Body of pancreas (tissue), 4 donors: ENCODE measurements around the gene FBXO31. TPM values are rescaled to one million over a fixed set of nuclear protein-coding genes. Genes with fewer than 3 reads are reported as not detected.

Experiments used
- ATAC-seq: fragments of 150-250 bp; one replicate; pipeline ENCODE4 v1.9.1; 2016
- DNase-seq, 4 donors: peaks; one replicate each; pipeline ENCODE4 v3.0.0-alpha.2; 2019
- H3K27ac ChIP-seq, 4 donors: fragments of 200-600 bp; sonication (generic); 1 replicate in 3 of 4; 2 replicates in 1 of 4; pipeline versions ENCODE4 v1.5.1 to v1.6.1; 2016 to 2019; ENCODE audit warnings: mild to moderate bottlenecking in 1 of 4, mixed read lengths in 1 of 4, moderate library complexity in 1 of 4
- H3K27me3 ChIP-seq, 2 donors: fragments of 200-600 bp; sonication (generic); one replicate each; pipeline ENCODE4 v1.6.0; 2016; ENCODE audit warnings: mild to moderate bottlenecking in 1 of 2
- H3K36me3 ChIP-seq, 2 donors: fragments of 200-600 bp; sonication (generic); replicated peaks in 1 of 2; 2 replicates each; pipeline ENCODE4 v1.5.1; 2016; ENCODE audit warnings: low read depth in 2 of 2; ENCODE audit not compliant: insufficient read depth in 1 of 2
- H3K4me1 ChIP-seq: fragments of 200-600 bp; sonication (generic); one replicate; pipeline ENCODE4 v1.6.0; 2016
- H3K4me3 ChIP-seq, 2 donors: fragments of 200-600 bp; sonication (generic); 1 replicate in 1 of 2; 2 replicates in 1 of 2; pipeline ENCODE4 v1.5.1; 2016 to 2019
- H3K9me3 ChIP-seq, 3 donors: fragments of 200-600 bp; sonication (generic); 1 replicate in 2 of 3; 2 replicates in 1 of 3; pipeline ENCODE4 v1.5.1; 2016
- POLR2A ChIP-seq, 3 donors: fragments of 450-650 bp; IDR thresholded peaks; one replicate each; pipeline ENCODE4 v1.6.1; 2016; ENCODE audit warnings: antibody characterized with exemption in 3 of 3, mild to moderate bottlenecking in 2 of 3
- WGBS, 2 donors: methylation state at CpG; one replicate each; pipeline ENCODE4 v1.1.5; 2017; 5-methylcytosine and 5-hydroxymethylcytosine counted together
- intact Hi-C: fragments of 100-400 bp; cut with DNase I; formaldehyde crosslinking; loops from one replicate; pipeline ENCODE4 v1.15.1; 2023
- total RNA-seq, 2 donors: library from RNA; depleted of rRNA; stranded (reverse); fragments of >200 nt; gene quantifications; one replicate each; pipeline ENCODE4 v1.1.0, GENCODE V29; 2016
- TF ChIP-seq, protein P1 (sequence below), 7 experiments: fragments of 450-650 bp in 4 of 7; fragments of 200-600 bp in 3 of 7; sonication (generic) in 3 of 7; IDR thresholded peaks; one replicate each; pipeline ENCODE4 v1.5.1; 2016 to 2019; ENCODE audit warnings: antibody characterized with exemption in 7 of 7

Gene FBXO31
- total RNA-seq, 2 donors from 2014 or later, result 35.5 to 46.8 TPM

DNA sequence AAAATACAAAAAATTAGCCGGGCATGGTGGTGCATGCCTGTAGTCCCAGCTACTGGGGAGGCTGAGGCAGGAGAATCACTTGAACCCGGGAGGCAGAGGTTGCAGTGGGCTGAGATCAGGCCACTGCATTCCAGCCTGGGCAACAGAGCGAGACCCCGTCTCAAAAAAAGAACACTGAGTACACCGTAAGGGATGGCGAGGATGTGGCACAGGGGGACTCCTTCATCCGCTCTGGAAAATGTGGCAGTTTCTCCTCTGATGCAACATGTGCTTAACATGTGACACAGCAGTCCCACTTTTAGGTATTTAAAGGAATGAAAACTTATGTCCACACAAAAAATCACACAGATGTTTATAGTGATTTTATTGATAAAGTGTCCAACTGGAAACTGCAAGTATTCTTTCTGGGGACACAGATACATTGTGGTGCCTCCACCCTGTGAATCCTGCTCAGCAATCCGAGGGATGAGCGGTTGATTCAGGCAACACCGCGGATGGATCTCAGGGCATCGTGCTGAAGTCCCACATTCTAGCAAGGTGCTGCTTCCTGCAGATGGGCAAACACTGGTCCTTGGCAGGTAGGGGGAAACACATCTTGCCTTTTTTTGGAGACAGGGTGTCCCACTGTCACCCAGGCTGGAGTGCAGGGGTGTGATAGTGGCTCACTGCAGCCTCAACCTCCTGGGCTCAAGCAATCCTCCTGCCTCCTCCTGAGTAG lies 62.9 kb downstream of the FBXO31 start:
- DNase-seq (no peak), ATAC-seq (no peak)
- Histone ChIP-seq H3K27ac (no peak overlapping the region), H3K4me3 (no peak overlapping the region), H3K9me3 (no peaks in the 10 kb centered on the region), H3K27me3 (no peaks in the 10 kb centered on the region), H3K4me1 (peaks cover 15% of the 10 kb centered on the region), H3K36me3 (no peaks in the 10 kb centered on the region)
- 88 to 94% methylated on average over 11 to 12 of the region's 12 CpGs for WGBS, 2 donors
- TF ChIP-seq, protein P1, sequence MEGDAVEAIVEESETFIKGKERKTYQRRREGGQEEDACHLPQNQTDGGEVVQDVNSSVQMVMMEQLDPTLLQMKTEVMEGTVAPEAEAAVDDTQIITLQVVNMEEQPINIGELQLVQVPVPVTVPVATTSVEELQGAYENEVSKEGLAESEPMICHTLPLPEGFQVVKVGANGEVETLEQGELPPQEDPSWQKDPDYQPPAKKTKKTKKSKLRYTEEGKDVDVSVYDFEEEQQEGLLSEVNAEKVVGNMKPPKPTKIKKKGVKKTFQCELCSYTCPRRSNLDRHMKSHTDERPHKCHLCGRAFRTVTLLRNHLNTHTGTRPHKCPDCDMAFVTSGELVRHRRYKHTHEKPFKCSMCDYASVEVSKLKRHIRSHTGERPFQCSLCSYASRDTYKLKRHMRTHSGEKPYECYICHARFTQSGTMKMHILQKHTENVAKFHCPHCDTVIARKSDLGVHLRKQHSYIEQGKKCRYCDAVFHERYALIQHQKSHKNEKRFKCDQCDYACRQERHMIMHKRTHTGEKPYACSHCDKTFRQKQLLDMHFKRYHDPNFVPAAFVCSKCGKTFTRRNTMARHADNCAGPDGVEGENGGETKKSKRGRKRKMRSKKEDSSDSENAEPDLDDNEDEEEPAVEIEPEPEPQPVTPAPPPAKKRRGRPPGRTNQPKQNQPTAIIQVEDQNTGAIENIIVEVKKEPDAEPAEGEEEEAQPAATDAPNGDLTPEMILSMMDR (IDR thresholded peaks at IDR 0.05), result no peak
- no peak for TF ChIP-seq POLR2A (IDR thresholded peaks at IDR 0.05)
- intact Hi-C loops, result loop anchor here (5.0 kb wide), 1 partner anchor 57 kb away; no protein-coding TSS in a partner anchor

- ATAC-seq, result no peak
- Histone ChIP-seq H3K27me3 (no peaks in the 10 kb centered on the region), H3K27ac (no peak overlapping the region), H3K36me3 (no peaks in the 10 kb centered on the region), H3K9me3 (no peaks in the 10 kb centered on the region), H3K4me3 (no peak overlapping the region), H3K4me1 (peaks cover 15% of the 10 kb centered on the region)
- intact Hi-C loops, result loop anchor here (5.0 kb wide), 1 partner anchor 57 kb away; no protein-coding TSS in a partner anchor
- WGBS, 2 donors, result 65 to 87% methylated on average over 5 to 7 of the region's 7 CpGs
- no peak for DNase-seq
- TF ChIP-seq, protein P1 (IDR thresholded peaks at IDR 0.05), result no peak
- no peak for TF ChIP-seq POLR2A (IDR thresholded peaks at IDR 0.05)
These were observed 63.5 kb downstream of the FBXO31 start for GRCh38 chr16:87319997-87320491.

DNA sequence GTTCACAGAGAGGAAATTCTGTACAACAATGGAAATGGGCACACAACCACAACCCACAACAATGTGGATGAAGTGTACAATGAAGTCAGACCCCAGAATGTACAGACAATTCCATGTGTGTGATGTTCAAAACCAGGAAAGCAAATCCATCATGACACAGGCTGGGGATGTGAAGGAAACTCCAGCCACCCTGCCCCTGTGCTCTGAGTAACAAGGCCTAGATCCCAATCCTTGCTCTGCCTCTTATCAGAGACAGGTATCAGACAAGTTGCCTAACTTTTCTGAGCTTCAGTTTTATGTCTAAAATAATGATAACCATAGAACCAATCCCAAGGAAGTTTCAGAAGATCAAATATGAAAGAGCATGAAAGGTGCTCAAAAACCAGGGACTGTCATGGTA lies 64.6 kb downstream of the FBXO31 start:
- no peaks in the 10 kb centered on the region for H3K36me3 ChIP-seq
- intact Hi-C loops, result no loop called here
- no peak for ATAC-seq
- TF ChIP-seq POLR2A (IDR thresholded peaks at IDR 0.05), result no peak
- TF ChIP-seq, protein P1 (IDR thresholded peaks at IDR 0.05), result no peak
- H3K27ac ChIP-seq, result no peak overlapping the region
- H3K9me3 ChIP-seq, result no peaks in the 10 kb centered on the region
- no peak overlapping the region for H3K4me3 ChIP-seq
- no peaks in the 10 kb centered on the region for H3K27me3 ChIP-seq
- H3K4me1 ChIP-seq, result peaks cover 7% of the 10 kb centered on the region
- no peak for DNase-seq

DNA sequence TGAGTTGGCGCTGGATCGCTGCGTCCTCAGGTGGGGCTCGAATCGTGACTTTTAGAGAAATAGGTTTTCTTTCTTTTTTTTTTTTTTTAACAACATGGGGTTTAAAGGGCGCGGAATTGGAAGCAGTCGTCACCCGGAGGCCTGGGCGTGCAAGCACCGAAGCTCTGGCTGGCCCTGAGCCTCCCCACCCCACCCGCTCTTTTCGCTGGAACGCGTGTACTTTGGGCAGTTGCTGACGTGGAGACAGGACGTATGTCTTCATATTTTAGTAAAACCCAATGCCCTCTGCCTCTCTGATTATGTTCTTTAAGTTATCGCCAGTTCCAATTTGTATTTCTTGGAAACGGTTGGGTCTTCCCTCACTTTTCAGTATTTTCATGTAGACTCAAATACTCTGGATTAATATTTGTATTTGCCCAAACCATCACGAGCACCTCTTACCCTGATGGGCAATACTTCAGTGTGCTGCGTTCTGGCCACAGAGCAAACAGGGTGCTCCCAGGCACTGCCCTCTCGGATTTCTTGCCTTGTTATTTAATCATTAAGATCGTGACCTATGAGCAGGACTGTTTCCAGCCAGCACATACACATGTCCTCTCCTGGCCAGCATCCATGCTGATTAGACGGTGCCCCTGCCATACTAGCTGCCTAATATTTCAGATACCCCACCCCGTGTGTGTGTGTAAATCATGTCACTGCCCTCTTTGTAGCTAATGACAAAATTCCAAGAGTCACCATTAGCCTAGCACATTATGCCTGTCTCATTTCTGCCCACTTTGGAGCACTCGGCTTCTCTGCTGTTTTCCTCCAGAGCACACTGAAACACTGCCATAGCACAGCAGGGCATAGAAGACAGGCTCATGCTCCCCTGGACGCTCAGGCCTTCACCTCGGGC lies 65.6 kb downstream of the FBXO31 start:
- 0 to 4% methylated on average over 28 of the region's 28 CpGs for WGBS, 2 donors
- Histone ChIP-seq H3K27ac (peak overlapping the region; percentile 89 to 95 (median 92)), H3K4me1 (peaks cover 7% of the 10 kb centered on the region), H3K9me3 (no peaks in the 10 kb centered on the region), H3K36me3 (no peaks in the 10 kb centered on the region), H3K27me3 (no peaks in the 10 kb centered on the region), H3K4me3 (peak overlapping the region; percentile 66 to 76)
- TF ChIP-seq, protein P1 (IDR thresholded peaks at IDR 0.05), result no peak
- no peak for TF ChIP-seq POLR2A (IDR thresholded peaks at IDR 0.05)
- peak; percentile 66 to 73 (median 68) for DNase-seq
- intact Hi-C loops, result no loop called here
- ATAC-seq, result peak; percentile 55
